Nephron progenitor cell (in vitro differentiated cells): ENCODE results near the gene EBF4.

Experiments used
- DNase-seq: peaks from one replicate; pipeline ENCODE4 v3.0.0; 2021
- H3K27ac Mint-ChIP-seq: 2 replicates; pipeline ENCODE4 v1.8.0; 2021; ENCODE audit warnings: mild to moderate bottlenecking, moderate library complexity, mixed read lengths
- H3K27me3 Mint-ChIP-seq: 2 replicates; pipeline ENCODE4 v1.8.0; 2021; ENCODE audit warnings: mild to moderate bottlenecking, low read depth, mixed read lengths; ENCODE audit not compliant: poor library complexity
- H3K36me3 Mint-ChIP-seq: 2 replicates; pipeline ENCODE4 v1.8.0; 2021; ENCODE audit warnings: low read depth, mixed read lengths
- H3K4me1 Mint-ChIP-seq: 2 replicates; pipeline ENCODE4 v1.8.0; 2021; ENCODE audit warnings: mixed read lengths
- H3K4me3 Mint-ChIP-seq: 2 replicates; pipeline ENCODE4 v1.8.0; 2021; ENCODE audit warnings: mild to moderate bottlenecking, moderate library complexity, mixed read lengths
- H3K9me3 Mint-ChIP-seq: 2 replicates; pipeline ENCODE4 v1.8.0; 2021; ENCODE audit warnings: mild to moderate bottlenecking, moderate library complexity, mixed read lengths
- TF ChIP-seq, protein P1 (sequence below): fragments of 200-600 bp; sonication (generic); IDR thresholded peaks from 2 replicates; pipeline ENCODE4 v1.5.0; 2021; ENCODE audit warnings: antibody characterized with exemption

The EBF4 gene

DNA sequence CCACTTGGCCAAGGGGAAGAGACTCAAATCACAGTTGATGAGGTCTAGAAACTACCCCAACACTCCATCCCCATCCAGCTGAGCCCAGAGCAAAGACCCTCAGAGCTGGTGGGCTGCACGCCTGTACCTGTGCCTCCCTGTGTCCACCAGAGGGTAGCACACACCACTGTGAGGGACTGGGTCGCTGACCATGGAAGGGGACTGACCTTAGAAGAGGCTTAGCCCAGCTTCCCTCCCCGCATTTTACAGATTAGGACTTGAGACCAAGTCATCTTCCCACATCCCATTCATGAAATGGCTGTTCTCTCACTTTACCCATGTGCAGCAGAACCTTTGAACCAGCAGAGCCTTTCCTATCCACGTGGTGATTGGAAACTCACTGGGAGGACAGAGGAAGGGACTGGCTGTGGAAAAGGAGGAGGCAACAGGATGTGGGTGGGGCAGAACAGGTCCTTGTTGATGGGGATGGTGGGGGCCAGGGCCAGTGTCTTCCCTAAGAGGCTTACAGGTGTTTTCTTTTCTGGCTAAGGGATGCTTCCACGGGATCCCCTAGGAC lies 63.6 kb downstream of the EBF4 start:
- H3K4me3 Mint-ChIP-seq = no peak overlapping the region
- DNase-seq = peak; percentile 71
- TF ChIP-seq, protein P1, sequence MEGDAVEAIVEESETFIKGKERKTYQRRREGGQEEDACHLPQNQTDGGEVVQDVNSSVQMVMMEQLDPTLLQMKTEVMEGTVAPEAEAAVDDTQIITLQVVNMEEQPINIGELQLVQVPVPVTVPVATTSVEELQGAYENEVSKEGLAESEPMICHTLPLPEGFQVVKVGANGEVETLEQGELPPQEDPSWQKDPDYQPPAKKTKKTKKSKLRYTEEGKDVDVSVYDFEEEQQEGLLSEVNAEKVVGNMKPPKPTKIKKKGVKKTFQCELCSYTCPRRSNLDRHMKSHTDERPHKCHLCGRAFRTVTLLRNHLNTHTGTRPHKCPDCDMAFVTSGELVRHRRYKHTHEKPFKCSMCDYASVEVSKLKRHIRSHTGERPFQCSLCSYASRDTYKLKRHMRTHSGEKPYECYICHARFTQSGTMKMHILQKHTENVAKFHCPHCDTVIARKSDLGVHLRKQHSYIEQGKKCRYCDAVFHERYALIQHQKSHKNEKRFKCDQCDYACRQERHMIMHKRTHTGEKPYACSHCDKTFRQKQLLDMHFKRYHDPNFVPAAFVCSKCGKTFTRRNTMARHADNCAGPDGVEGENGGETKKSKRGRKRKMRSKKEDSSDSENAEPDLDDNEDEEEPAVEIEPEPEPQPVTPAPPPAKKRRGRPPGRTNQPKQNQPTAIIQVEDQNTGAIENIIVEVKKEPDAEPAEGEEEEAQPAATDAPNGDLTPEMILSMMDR = peak; percentile 76
- no peak overlapping the region for H3K27ac Mint-ChIP-seq
- no peaks in the 10 kb centered on the region for H3K9me3 Mint-ChIP-seq
- peaks cover 30% of the 10 kb centered on the region for H3K4me1 Mint-ChIP-seq
- no peaks in the 10 kb centered on the region for H3K36me3 Mint-ChIP-seq
- peaks cover 64% of the 10 kb centered on the region for H3K27me3 Mint-ChIP-seq

DNA sequence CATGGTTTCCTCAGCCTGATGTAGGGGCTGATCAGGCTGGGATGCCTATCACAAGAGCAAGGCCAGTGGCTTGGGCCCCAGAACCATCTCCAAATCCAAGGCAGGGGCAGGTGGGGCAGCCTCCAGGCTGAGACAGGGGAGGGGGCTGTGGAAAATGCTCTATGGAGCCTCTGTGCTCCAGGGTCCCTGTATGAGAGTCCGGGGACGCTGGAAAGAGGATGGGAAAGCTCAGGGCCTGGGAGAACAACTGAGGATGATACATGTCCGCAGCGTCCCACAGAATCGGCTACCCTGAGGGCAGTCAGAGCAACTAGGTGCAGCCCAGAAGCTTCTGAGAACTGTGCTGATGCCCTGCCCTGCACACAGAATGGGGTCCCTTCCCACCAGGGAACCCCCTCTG lies 64.4 kb downstream of the EBF4 start:
- no peaks in the 10 kb centered on the region for H3K9me3 Mint-ChIP-seq
- H3K4me3 Mint-ChIP-seq = no peak overlapping the region
- no peaks in the 10 kb centered on the region for H3K36me3 Mint-ChIP-seq
- no peak overlapping the region for H3K27ac Mint-ChIP-seq
- no peak for DNase-seq
- TF ChIP-seq, protein P1 = no peak
- peaks cover 60% of the 10 kb centered on the region for H3K27me3 Mint-ChIP-seq
- peaks cover 31% of the 10 kb centered on the region for H3K4me1 Mint-ChIP-seq

DNA sequence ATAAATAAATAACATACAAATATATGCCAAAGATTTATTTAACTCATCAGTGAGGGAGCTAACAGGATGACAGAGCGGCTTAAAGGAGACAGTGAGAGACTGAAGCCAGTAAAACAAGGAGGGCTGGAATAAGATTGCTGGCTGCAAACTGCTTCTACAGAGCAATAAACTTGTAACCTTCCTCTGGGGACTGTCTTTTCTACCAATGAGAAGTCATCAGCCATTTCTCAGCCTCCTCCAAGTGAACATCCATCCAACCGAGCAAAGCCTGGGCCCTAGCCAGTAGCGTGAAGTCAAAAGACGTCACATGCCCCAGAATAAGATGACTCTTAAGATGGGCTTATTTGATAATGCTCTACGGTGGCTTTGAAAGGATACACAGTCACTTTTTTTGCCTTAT lies 65.4 kb downstream of the EBF4 start:
- Mint-ChIP-seq H3K27me3 (peaks cover 58% of the 10 kb centered on the region), H3K4me1 (peaks cover 34% of the 10 kb centered on the region), H3K4me3 (no peak overlapping the region), H3K27ac (no peak overlapping the region), H3K9me3 (no peaks in the 10 kb centered on the region), H3K36me3 (no peaks in the 10 kb centered on the region)
- TF ChIP-seq, protein P1 = no peak
- DNase-seq = no peak

DNA sequence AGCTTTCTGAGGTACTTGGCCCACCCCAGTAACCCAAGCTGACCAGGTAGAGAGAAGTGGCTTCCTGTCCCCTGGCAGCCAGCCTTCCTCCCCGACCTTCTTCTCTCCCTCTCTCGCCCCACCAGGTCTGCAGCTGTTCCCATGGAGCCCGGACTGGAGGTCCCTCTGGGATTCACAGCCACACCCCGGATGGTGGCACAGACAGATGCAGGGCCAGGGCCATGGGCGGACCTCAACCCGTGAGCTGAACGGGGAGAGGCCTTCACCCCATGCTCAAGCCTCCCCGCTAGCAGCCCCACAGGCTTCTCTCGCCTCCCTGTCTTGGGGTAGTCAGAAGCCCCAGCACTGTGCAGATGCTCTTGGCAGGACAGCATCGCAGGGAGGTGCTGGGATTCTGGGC lies 66.6 kb downstream of the EBF4 start:
- Mint-ChIP-seq H3K27me3 (peaks cover 47% of the 10 kb centered on the region), H3K9me3 (no peaks in the 10 kb centered on the region), H3K27ac (no peak overlapping the region), H3K4me1 (peaks cover 32% of the 10 kb centered on the region), H3K36me3 (no peaks in the 10 kb centered on the region), H3K4me3 (no peak overlapping the region)
- TF ChIP-seq, protein P1 = no peak
- DNase-seq = no peak

DNA sequence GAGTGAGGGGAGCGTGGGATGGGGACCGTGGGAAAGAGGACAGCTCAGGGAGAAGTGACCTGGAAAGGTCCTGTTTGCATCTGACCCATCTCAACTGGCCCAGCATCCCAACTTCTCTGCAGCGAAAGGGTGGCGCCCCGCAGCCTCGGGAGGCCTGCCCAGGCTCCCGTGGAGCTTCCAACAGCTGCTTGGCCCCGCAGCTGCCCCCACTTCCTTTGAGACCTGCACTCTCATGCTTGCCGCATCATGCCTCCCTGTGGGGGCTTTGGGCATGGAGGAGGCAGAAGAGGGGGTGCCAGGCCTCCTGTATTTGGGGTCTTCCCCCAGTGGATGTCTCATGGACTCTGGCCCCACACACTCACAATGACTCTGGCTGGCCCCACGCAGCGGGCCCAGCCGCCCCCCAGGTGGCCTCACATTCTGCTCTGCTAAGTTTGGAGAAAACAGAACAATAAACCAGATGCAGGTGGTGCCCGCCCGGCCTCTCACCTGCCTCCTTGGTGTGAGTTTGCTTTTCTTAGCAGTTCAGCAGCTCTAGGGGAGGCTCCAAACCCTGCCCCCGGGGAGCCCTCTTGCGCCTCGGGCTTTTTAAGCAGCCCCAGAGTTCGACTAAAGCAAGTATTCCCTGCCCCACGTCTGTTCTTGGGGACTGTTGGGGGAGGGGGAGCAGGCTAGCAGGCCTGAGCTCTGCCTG lies 67.2 kb downstream of the EBF4 start:
- DNase-seq = no peak
- Mint-ChIP-seq H3K27me3 (peaks cover 41% of the 10 kb centered on the region), H3K4me1 (peaks cover 32% of the 10 kb centered on the region), H3K9me3 (no peaks in the 10 kb centered on the region), H3K27ac (no peak overlapping the region), H3K4me3 (no peak overlapping the region), H3K36me3 (no peaks in the 10 kb centered on the region)
- TF ChIP-seq, protein P1 = no peak
